Endodermal cell (in vitro differentiated cells): Measurements from ENCODE around the gene SAMD8. TPM values are rescaled to one million over a fixed set of nuclear protein-coding genes. Genes with fewer than 3 reads are reported as not detected.
"Not testable (repeated sequence)": the region's sequence is repeated elsewhere in the genome, so short reads cannot be mapped to it uniquely, and the experiment has no call there.

Source experiments
- DNase-seq: peaks from one replicate; pipeline ENCODE4 v3.0.0-alpha.2; 2017
- H3K27ac ChIP-seq: 2 replicates; pipeline ENCODE4 v1.5.1; 2013; ENCODE audit warnings: mild to moderate bottlenecking, low read depth, low read length, moderate library complexity
- H3K27me3 ChIP-seq: 2 replicates; pipeline ENCODE4 v1.6.1; 2013; ENCODE audit warnings: mild to moderate bottlenecking, low read length, moderate library complexity; ENCODE audit not compliant: insufficient read depth, control insufficient read depth, poor library complexity, severe bottlenecking
- H3K36me3 ChIP-seq: 2 replicates; pipeline ENCODE4 v1.7.0; 2013; ENCODE audit warnings: mild to moderate bottlenecking, low read length, moderate library complexity; ENCODE audit not compliant: control insufficient read depth, insufficient read depth
- H3K4me1 ChIP-seq: one replicate; pipeline ENCODE4 v1.7.0; 2013; ENCODE audit warnings: low read length; ENCODE audit not compliant: control insufficient read depth, insufficient read depth
- H3K4me3 ChIP-seq: 2 replicates; pipeline ENCODE4 v1.5.1; 2013; ENCODE audit warnings: mild to moderate bottlenecking, low read length, moderate library complexity
- H3K9ac ChIP-seq: 2 replicates; pipeline ENCODE4 v1.6.1; 2013; ENCODE audit warnings: mild to moderate bottlenecking, low read length, moderate library complexity; ENCODE audit not compliant: poor library complexity, severe bottlenecking; ENCODE audit errors: extremely low read depth
- H3K9me3 ChIP-seq: 2 replicates; pipeline ENCODE4 v1.6.1; 2013; ENCODE audit warnings: mild to moderate bottlenecking, low read length, moderate library complexity; ENCODE audit not compliant: control insufficient read depth
- H3K27ac Mint-ChIP-seq: 2 replicates; pipeline ENCODE4 v1.8.0; 2020; ENCODE audit warnings: mixed read lengths
- H3K27me3 Mint-ChIP-seq: 2 replicates; pipeline ENCODE4 v1.8.0; 2021; ENCODE audit warnings: mild to moderate bottlenecking, mixed read lengths; ENCODE audit not compliant: insufficient read depth
- H3K36me3 Mint-ChIP-seq: 2 replicates; pipeline ENCODE4 v1.8.0; 2020; ENCODE audit warnings: low read depth, mixed read lengths
- H3K4me1 Mint-ChIP-seq: 2 replicates; pipeline ENCODE4 v1.8.0; 2020; ENCODE audit warnings: mixed read lengths
- H3K4me3 Mint-ChIP-seq: 2 replicates; pipeline ENCODE4 v1.8.0; 2020; ENCODE audit warnings: mild to moderate bottlenecking, moderate library complexity, mixed read lengths
- H3K9me3 Mint-ChIP-seq: 2 replicates; pipeline ENCODE4 v1.8.0; 2020; ENCODE audit warnings: mild to moderate bottlenecking, mixed read lengths
- WGBS, 2 experiments: methylation state at CpG; one replicate each; pipeline versions ENCODE4 v1.1.5 to v1.1.7; 2013; ENCODE audit warnings: missing lambda C conversion rate in 2 of 2, mixed read lengths in 1 of 2; ENCODE audit not compliant: insufficient coverage in 1 of 2, insufficient read length in 1 of 2; 5-methylcytosine and 5-hydroxymethylcytosine counted together
- total RNA-seq, 2 donors: library from RNA; stranded (reverse); fragmentation: NEBNext Ultra II Directional in 1 of 2; extraction: Animal tissue kit (Norgen Biotek cat#: 25700) in 1 of 2; gene quantifications; 2 replicates in 1 of 2; 3 replicates in 1 of 2; pipeline ENCODE4 v1.2.1, GENCODE V29; 2021
- TF ChIP-seq, protein P1 (sequence below): fragments of 200-600 bp; sonication (generic); conservative IDR thresholded peaks from 2 replicates; pipeline ENCODE4 v1.5.0; 2021; ENCODE audit warnings: antibody characterized with exemption, mild to moderate bottlenecking

The SAMD8 gene
- total RNA-seq, 2 donors from 2014 or later: 25.9 to 31.7 TPM

GRCh38 chr10:75117995-75118394 is 6.5 kb downstream of the SAMD8 start:
- Histone ChIP-seq H3K9me3 (no peaks in the 10 kb centered on the region), H3K9ac (no peak overlapping the region), H3K27ac (no peak overlapping the region), H3K4me3 (no peak overlapping the region), H3K27me3 (no peaks in the 10 kb centered on the region), H3K4me1 (no peaks in the 10 kb centered on the region), H3K36me3 (no peaks in the 10 kb centered on the region)
- Mint-ChIP-seq H3K27me3 (no peaks in the 10 kb centered on the region), H3K4me3 (no peak overlapping the region), H3K27ac (no peak overlapping the region), H3K36me3 (peaks cover 4% of the 10 kb centered on the region), H3K4me1 (peaks cover 17% of the 10 kb centered on the region), H3K9me3 (no peaks in the 10 kb centered on the region)
- no peak for DNase-seq
- TF ChIP-seq, protein P1, sequence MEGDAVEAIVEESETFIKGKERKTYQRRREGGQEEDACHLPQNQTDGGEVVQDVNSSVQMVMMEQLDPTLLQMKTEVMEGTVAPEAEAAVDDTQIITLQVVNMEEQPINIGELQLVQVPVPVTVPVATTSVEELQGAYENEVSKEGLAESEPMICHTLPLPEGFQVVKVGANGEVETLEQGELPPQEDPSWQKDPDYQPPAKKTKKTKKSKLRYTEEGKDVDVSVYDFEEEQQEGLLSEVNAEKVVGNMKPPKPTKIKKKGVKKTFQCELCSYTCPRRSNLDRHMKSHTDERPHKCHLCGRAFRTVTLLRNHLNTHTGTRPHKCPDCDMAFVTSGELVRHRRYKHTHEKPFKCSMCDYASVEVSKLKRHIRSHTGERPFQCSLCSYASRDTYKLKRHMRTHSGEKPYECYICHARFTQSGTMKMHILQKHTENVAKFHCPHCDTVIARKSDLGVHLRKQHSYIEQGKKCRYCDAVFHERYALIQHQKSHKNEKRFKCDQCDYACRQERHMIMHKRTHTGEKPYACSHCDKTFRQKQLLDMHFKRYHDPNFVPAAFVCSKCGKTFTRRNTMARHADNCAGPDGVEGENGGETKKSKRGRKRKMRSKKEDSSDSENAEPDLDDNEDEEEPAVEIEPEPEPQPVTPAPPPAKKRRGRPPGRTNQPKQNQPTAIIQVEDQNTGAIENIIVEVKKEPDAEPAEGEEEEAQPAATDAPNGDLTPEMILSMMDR: no peak
- WGBS, 2 experiments: 96 to 100% methylated on average over 3 of the region's 3 CpGs

- not testable (repeated sequence) for H3K27me3 ChIP-seq, DNase-seq, H3K9me3 Mint-ChIP-seq, H3K4me3 ChIP-seq, H3K9ac ChIP-seq, H3K9me3 ChIP-seq, H3K27ac Mint-ChIP-seq, H3K36me3 Mint-ChIP-seq, H3K4me3 Mint-ChIP-seq, H3K27ac ChIP-seq, H3K27me3 Mint-ChIP-seq, H3K36me3 ChIP-seq, H3K4me1 ChIP-seq
- H3K4me1 Mint-ChIP-seq: peaks cover 21% of the 10 kb centered on the region
- WGBS, 2 experiments: 91 to 93% methylated on average over 13 to 15 of the region's 15 CpGs
These were observed 8.1 kb downstream of the SAMD8 start for GRCh38 chr10:75119444-75120066.

DNA sequence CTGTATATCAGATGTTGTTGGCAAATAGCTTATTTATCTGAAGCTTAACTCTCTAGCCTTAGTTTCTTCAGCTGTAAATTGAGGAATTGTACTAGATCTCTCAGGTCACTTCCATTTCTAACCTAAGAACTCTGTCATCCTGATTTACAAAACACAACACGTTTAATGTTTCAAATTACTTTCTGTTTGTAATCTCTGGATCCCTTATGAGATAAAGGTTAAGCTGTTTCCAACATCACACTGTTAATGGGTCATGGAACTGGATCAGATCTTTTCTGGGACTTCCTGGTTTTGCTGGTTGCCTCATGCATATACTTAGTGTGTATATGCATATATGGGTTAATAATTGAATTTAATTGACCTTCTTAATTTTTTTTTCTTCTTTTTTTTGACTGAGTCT is 9.9 kb downstream of the SAMD8 start:
- 63 to 80% methylated on average over 1 of the region's 1 CpG for WGBS, 2 experiments
- H3K36me3 ChIP-seq: peaks cover 17% of the 10 kb centered on the region
- H3K9me3 ChIP-seq: no peaks in the 10 kb centered on the region
- H3K9ac ChIP-seq: no peak overlapping the region
- Mint-ChIP-seq H3K27me3 (no peaks in the 10 kb centered on the region), H3K27ac (no peak overlapping the region), H3K4me1 (peaks cover 13% of the 10 kb centered on the region), H3K36me3 (peaks cover 9% of the 10 kb centered on the region), H3K4me3 (no peak overlapping the region), H3K9me3 (no peaks in the 10 kb centered on the region)
- no peak for DNase-seq
- no peaks in the 10 kb centered on the region for H3K4me1 ChIP-seq
- H3K4me3 ChIP-seq: no peak overlapping the region
- H3K27ac ChIP-seq: no peak overlapping the region
- H3K27me3 ChIP-seq: no peaks in the 10 kb centered on the region
- TF ChIP-seq, protein P1: no peak

- H3K9me3 ChIP-seq: no peaks in the 10 kb centered on the region
- Mint-ChIP-seq H3K36me3 (peaks cover 7% of the 10 kb centered on the region), H3K27ac (no peak overlapping the region), H3K4me3 (no peak overlapping the region), H3K9me3 (no peaks in the 10 kb centered on the region), H3K27me3 (no peaks in the 10 kb centered on the region), H3K4me1 (peaks cover 15% of the 10 kb centered on the region)
- 92 to 98% methylated on average over 2 to 4 of the region's 4 CpGs for WGBS, 2 experiments
- no peak for DNase-seq
- H3K27me3 ChIP-seq: no peaks in the 10 kb centered on the region
- no peaks in the 10 kb centered on the region for H3K4me1 ChIP-seq
- TF ChIP-seq, protein P1: no peak
- no peak overlapping the region for H3K9ac ChIP-seq
- no peak overlapping the region for H3K4me3 ChIP-seq
- H3K36me3 ChIP-seq: peaks cover 22% of the 10 kb centered on the region
- no peak overlapping the region for H3K27ac ChIP-seq
These were observed 11.0 kb downstream of the SAMD8 start for GRCh38 chr10:75122505-75122904.
